ENCODE measurements around the gene NMRAL1.

Gene NMRAL1

GRCh38 chr16:4474192-4474961 lies at the start of gene NMRAL1:
Gene NMRAL1, minus strand, starts transcription at chr16:4474625. Its CDS starts 493 bp downstream, at chr16:4474132.
- peak; percentile 85 for DNase-seq

- DNase-seq: no peak
Measured at GRCh38 chr16:4523686-4524085, 49.3 kb upstream of the NMRAL1 start.

- DNase-seq: no peak
Measured at GRCh38 chr16:4522051-4522581, 47.7 kb upstream of the NMRAL1 start.

GRCh38 chr16:4520913-4521312 lies 46.5 kb upstream of the NMRAL1 start:
- DNase-seq: no peak

GRCh38 chr16:4519274-4520058 lies 45.0 kb upstream of the NMRAL1 start:
- DNase-seq: no peak

GRCh38 chr16:4517812-4518680 lies 43.6 kb upstream of the NMRAL1 start:
- no peak for DNase-seq

- no peak for DNase-seq
Measured at GRCh38 chr16:4515611-4516233, 41.3 kb upstream of the NMRAL1 start.

- no peak for DNase-seq
Measured at GRCh38 chr16:4514606-4515005, 40.2 kb upstream of the NMRAL1 start.

- DNase-seq: no peak
Measured at GRCh38 chr16:4513881-4514280, 39.5 kb upstream of the NMRAL1 start.

GRCh38 chr16:4513086-4513860 lies 38.8 kb upstream of the NMRAL1 start:
- no peak for DNase-seq

- DNase-seq: no peak
Measured at GRCh38 chr16:4512473-4512872, 38.0 kb upstream of the NMRAL1 start.

GRCh38 chr16:4511441-4512082 lies 37.1 kb upstream of the NMRAL1 start:
- no peak for DNase-seq

- no peak for DNase-seq
Measured at GRCh38 chr16:4510747-4511426, 36.5 kb upstream of the NMRAL1 start.

- DNase-seq: no peak
Measured at GRCh38 chr16:4510131-4510530, 35.7 kb upstream of the NMRAL1 start.

GRCh38 chr16:4509420-4509819 lies 35.0 kb upstream of the NMRAL1 start:
- DNase-seq: no peak

- DNase-seq: no peak
Measured at GRCh38 chr16:4508806-4509205, 34.4 kb upstream of the NMRAL1 start.

- no peak for DNase-seq
Measured at GRCh38 chr16:4507588-4508345, 33.3 kb upstream of the NMRAL1 start.

- peak; percentile 44 for DNase-seq
Measured at GRCh38 chr16:4506450-4506849, 32.0 kb upstream of the NMRAL1 start.

- DNase-seq: peak; percentile 55
Measured at GRCh38 chr16:4505356-4506147, 31.1 kb upstream of the NMRAL1 start.

All from activated CD4-positive, CD25-positive, alpha-beta regulatory T cell treated with anti-CD3 and anti-CD28 coated beads, Interleukin-2, amount 50 U/mL, for 72 hours (primary cell).